GM21381 (cell line): Measurements from ENCODE around the gene OR2A42.
"Not testable (repeated sequence)": the region's sequence is repeated elsewhere in the genome, so short reads cannot be mapped to it uniquely, and the experiment has no call there.

ENCODE experiments used
- ATAC-seq: cut with Tn5 transposase; IDR thresholded peaks from one replicate; pipeline ENCODE4 v1.9.1; 2021; ENCODE audit warnings: mild to moderate bottlenecking, moderate library complexity; ENCODE audit not compliant: unreplicated experiment

The OR2A42 gene

DNA sequence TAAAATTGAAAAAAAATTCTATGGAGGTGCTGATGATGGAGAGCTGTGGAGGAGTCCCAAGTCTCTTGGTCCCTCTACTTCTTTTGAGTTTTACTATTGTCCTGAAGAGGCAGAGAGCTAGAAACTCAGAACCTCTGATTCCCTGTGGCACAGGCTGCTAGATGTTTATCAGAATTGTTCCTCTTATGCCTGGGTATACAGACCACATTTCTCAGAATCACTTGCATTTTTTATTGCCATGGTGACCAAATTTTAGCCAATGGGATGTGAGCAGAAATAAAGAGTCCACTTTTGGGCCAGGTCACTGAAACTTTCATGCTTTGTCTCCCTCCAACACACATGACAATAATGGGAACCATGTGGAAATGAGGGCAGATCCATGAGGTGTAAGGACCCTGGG lies 15.7 kb downstream of the OR2A42 start:
- not testable (repeated sequence) for ATAC-seq

DNA sequence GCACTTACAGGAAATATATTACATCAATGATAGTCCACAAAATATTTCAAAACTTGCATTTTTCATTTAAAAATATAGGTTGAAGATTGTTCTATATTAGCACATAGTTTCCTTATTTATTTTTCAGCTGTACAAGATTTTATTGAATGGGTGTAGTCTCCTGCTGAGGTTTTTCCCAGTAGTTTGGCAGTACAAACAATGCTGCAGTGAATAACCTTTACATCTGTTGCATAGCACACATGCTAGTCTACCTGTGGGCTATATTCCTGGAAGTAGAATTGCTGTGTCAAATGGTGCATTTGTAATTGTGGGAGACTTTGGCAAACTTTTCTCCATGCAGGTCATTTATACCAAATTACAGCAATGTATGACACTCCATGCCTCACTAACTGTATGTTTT lies 18.9 kb downstream of the OR2A42 start:
- not testable (repeated sequence) for ATAC-seq

DNA sequence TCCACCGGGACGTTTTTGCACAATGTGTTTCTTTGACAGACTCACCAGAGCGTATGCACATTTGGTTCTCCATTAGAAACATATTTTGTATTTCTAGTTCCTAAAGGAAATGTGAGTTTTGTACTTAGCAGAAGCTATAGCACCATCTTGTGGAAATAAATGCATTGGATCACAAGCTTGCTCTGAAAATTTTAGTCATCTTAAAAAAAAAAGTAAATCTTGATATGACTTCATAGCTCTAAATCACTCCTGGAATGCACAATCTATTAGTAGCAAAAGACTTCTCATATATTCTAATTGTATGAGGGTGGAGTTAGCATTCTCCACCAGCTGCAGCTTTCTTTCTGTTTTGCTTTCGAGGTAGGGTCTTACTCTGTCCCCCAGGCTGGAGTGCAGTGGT lies 20.3 kb downstream of the OR2A42 start:
- not testable (repeated sequence) for ATAC-seq

DNA sequence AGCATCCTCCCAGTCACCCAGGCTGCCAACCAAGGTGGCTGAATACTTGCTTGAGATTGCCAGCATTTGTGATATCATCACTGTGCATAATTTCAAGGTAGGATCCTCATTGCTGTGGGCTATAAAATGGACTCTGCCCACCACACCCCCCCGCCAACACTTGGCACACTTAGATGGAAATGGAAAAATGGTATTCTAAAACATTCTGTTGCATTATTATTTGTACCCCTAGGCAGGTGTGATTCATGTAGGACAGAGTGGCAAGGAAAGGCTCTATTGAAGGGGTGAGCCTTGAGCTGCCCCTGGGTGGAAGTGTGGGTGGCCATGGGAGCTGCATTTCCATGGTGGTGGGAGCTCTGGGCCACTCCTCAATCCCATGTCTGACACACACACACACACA lies 20.8 kb downstream of the OR2A42 start:
- not testable (repeated sequence) for ATAC-seq

DNA sequence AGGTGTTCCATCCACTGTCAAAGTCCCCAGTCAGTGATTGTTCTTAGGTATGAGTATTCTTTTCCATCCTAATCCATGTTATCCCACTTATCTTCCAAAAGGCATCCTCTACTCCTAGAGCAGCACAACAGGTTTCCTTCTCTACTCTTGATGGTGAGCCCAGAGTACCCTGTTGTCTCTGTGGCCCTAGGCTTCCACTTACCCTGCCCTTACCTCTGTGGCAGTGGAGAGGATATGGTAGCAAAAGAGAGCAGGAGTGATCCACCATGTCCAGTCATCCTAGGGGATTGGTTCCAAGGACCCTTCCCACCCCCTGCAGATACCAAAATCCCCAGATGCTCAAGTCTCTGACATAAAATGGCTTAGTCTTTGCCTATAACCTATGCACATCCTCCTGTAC lies 22.2 kb downstream of the OR2A42 start:
- ATAC-seq, result not testable (repeated sequence)

DNA sequence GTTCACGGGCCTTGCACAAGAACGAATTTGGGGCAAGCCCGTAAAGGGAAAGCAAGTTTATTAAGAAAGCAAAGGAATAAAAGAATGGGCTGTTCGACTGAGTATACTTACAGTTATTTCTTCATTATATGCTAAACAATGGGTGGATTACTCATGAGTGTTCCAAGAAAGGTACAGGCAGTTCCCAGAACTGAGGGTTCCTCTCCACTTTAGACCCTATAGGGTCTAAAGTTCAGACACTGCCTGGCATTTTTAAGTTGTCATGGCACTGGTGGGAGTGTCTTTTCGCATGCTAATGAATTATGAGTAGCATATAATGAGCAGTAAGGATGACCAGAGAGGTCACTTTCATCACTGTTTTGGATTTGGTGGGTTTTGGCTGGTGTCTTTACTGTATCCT lies 34.1 kb downstream of the OR2A42 start:
- not testable (repeated sequence) for ATAC-seq

DNA sequence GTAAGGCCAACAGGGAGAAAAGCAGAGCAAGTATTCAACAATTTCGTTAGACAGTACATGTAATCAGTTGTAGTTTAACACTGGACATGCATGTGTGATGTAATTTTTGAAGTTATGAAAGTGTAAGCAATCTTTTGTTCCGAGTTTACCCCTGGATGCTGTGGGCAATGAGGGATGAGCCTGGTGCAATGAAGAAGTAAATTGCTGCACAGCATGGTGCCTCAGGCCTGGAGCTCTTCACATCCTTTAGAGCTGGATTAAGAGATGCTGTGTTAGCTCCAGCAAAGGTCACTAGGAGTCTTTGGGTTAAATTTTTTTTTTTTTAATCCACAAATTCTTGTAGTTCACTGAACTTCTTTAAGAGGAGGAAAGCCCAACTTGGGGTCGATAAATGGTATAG lies 36.3 kb downstream of the OR2A42 start:
- ATAC-seq, result not testable (repeated sequence)

DNA sequence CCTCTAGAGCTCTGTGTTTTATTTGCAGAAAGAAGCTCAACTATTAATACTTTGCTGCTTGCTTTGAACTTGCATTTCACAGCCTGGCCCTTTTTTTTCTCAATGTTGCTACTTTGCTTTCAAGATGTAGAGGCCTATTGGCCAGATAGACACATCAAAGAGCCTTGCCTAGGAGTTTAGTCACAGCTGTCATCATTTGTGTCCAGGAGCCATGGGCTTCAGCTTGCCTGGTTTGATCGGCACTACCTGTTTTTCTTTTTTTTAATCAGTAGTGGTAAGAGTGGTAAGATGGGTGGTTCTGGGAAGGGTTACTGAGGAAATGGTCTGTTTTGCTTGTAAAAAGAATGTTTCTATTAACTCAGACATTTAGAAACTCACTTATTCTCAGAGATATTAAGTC lies 37.4 kb downstream of the OR2A42 start:
- ATAC-seq, result peak; percentile 26

DNA sequence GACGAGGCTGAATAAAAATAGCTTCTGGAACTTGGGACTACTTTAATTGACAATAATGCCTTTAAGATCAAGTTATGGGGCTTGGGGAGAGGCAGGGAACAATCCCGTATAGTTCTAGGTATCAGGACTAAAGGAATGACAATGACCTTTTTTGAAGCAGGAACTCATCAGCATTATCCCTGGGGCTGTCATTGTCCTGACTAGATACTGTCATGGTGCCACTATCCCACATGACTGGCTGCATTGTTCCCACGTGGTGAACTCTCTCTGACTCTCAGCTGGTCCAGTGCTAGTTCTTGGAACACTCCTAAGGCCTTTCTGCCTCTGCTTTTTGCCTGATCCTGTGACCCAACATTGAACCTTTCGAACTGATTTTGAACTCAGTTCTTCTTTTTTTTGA lies 40.5 kb downstream of the OR2A42 start:
- ATAC-seq, result not testable (repeated sequence)

DNA sequence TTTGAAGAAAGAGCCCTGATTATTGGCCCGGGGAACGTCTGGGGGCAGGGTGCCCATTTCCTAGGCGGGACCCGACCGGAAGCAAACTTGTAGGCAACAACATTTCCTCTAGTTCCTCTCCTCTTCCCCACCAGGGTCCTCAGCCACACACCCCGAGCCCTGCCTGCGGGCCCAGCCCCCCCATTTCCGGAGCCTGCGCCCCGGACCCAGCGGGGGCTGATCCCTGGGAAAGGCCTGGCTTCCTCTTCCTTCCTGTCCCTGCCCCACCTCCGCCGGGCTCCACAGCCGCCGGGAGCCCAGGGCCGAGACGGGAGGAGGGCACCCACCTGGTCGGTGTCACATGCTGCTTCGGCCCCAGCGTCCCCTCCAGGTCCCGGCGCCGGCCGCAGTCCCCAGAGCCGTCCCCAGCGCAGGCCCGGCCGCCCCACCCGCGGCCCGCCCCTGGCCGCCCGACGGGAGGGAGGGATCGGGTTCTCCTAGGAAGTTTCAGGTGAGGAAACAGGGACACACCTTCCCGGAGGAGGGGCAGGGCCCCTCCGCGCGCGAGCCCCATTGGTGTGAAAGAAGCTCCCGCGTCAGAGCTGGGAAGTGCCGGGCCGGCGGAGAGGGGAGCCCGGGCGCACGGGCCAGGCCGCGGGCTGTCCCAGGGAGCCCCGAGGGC lies 44.1 kb downstream of the OR2A42 start, which contains the start of gene ARHGEF35:
Gene ARHGEF35, minus strand, starts transcription at position 622 of the 661 bp plus-strand sequence. CDS start 7,450 bp downstream, outside the sequence.
- ATAC-seq, result peak; percentile 68

DNA sequence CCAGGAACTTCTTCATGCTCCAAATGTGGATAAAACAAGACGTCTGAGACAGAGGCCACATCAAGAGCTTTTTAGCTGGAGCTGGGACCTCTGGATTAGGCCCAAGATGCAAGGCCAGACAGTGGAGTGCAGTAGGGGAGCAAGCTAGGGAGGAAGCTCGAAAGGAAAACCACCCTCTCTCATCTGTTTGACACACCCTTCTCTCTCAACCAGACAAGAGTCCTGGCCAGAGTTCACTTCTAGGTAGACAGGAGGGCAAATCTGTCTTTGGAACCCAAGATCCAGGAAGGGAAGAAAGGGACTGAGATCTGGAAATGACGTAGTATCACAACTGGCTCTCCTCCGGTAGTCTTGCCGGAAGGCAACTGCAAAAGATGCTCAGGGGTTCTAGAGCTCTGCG lies 45.0 kb downstream of the OR2A42 start:
- not testable (repeated sequence) for ATAC-seq

DNA sequence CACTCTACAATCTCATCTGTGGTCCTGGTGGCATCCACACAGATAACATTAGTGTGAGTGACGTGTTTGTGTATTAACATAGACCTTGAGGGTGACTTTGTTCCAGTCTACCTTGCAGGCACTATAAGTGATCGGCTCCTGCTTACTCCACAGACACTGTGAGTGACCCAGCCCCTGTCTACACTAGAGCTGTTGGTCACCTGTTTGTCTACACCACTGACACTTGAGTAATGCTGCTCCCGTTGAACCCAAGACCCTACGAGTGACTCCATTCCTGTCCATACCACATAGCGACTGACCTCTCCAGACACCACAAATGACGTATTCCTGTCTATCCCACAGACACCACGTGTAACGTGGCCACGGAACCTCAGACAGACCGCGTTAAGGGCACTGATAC lies 45.6 kb downstream of the OR2A42 start:
- ATAC-seq, result not testable (repeated sequence)

DNA sequence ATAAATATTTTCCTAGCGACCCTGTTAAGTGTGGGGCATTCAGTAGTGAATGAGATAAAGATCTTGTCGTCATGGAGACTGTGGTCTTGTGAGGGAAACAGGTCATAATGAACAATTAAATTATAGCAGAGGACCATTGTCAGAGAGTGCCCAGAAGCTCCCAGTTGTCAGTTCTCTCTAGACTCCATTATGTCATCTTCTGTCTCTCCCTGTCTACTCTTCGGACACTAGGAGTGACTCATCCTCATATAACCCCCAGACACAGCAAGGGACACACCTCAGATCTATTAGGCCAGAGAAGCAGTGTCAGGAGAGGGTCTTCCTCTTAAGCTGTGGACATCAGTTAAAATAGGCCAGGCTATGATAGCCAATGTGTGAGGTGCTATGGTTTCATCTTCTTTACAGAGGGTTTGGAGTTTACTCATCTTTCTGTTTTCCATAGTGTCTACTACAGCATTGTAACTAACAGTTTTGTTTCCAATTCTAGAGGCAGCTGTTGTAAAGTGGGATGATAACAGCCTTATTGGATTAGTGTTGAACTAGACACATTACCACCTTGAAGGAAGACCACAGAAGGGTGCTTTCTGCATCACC lies 50.7 kb downstream of the OR2A42 start:
- not testable (repeated sequence) for ATAC-seq

DNA sequence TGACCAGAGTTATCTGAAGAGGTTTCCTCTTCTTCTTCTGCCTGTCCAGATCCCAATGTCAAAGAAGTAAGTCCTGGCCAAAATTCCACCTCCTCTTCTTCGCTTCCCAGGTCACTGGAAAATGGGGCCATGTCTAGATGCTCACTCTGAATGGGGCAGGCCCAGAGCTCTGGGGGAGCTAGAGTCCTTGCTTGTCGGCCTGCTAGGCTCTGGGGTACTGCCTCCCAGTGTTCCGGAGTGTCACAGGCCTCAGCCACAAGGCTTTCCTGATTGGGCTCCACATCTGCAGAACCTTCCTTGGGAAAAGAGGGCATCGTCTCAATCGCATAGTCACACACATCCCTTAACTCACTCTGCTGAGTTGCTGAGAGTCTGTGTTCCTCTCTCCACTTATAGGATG lies 51.6 kb downstream of the OR2A42 start:
- ATAC-seq, result not testable (repeated sequence)

DNA sequence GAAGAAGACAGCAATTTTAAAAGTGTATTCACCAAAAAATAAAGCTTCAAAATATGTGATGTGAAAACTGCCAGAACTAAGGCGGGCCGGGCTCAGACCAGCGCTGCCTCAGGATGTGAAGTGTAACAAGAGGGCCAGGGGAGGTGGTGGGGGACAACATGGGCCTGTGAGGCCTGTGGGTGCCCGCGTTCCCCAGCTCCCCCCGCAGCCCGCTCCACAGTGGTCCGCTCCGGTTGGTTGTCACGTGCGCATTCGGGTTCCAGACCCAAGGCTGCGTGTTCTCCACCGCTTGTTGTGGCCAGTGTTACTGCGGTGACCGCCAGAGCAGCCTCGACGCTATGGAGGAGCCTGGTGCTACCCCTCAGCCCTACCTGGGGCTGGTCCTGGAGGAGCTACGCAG lies 56.2 kb downstream of the OR2A42 start, which contains the start of gene CTAGE4:
Gene CTAGE4, plus strand, starts transcription at position 301 of the 400 bp plus-strand sequence. Its CDS starts 38 bp downstream, at position 339.
- ATAC-seq, result not testable (repeated sequence)

DNA sequence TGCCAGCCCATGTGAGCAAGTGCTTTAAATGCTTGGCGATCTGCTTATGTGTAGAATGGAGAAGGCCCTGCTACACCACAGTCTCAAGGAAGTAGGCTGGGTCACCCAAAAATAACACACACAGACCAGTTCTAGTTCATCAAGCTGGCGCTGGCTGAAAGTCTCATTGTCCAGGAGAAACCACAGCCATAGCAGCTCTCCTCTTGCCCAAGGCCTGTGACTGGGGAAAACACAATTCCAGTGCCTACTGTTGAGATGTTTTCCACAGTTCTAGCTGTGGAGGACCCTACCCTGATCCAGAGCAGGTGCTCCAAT lies 60.3 kb downstream of the OR2A42 start:
- ATAC-seq, result not testable (repeated sequence)

DNA sequence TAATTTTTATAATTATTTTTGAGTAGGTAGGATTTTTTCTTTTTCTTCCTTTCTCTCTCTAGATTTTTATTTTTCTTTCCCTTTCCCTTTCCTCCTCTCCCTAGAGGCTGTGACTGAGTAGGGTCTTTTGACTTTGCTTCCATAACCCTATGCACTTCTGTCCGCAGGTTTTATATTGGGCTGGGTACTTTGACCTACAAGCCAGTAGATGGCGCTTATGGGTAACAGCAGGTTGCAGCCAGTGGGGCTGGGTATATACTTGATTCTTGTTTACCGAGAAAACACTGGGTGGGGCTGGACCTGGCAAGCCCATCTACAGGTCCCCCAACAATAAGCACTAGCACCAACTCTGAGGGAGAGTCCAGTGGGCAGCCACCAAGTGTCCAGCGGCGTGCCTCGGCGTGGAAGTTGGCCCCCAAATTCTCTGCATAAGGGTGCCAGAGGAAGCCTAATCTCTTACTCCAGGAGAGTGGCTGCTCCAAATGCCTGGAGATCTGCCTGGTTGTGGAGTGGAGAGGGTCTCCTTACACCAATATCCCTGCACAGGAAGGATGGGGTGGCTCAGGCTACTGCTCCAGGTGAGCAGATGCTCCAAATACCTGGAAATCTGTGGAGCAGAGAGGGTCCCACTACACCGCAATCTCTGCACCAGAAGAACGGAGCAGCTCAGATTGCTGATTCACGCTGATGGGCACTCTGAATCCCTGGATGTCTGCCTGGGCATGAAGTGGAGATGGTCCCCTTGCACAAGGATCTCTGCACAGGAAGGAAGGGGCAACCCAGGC lies 60.8 kb downstream of the OR2A42 start:
- ATAC-seq, result peak; percentile 95
